Thyroid gland (tissue), 4 donors: ENCODE data around the gene C5orf58. TPM values are rescaled to one million over a fixed set of nuclear protein-coding genes. Genes with fewer than 3 reads are reported as not detected.

Source experiments
- DNase-seq, 2 donors: peaks; one replicate each; pipeline ENCODE4 v3.0.0-alpha.2; 2019
- H3K27ac ChIP-seq, 3 donors: fragments of 200-600 bp; sonication (generic); 1 replicate in 2 of 3; 2 replicates in 1 of 3; pipeline ENCODE4 v1.5.1; 2016 to 2019; ENCODE audit warnings: mild to moderate bottlenecking in 1 of 3, moderate library complexity in 1 of 3
- H3K27me3 ChIP-seq: fragments of 200-600 bp; sonication (generic); one replicate; pipeline ENCODE4 v1.5.1; 2019
- H3K36me3 ChIP-seq, 2 donors: fragments of 200-600 bp; sonication (generic); one replicate each; pipeline ENCODE4 v1.5.1; 2016 to 2019
- H3K4me1 ChIP-seq, 2 donors: fragments of 200-600 bp; sonication (generic); one replicate each; pipeline ENCODE4 v1.5.1; 2017 to 2019
- H3K4me3 ChIP-seq, 3 donors: fragments of 200-600 bp; sonication (generic); replicated peaks in 1 of 3; 1 replicate in 2 of 3; 2 replicates in 1 of 3; pipeline ENCODE4 v1.5.1; 2016; ENCODE audit warnings: mild to moderate bottlenecking in 1 of 3
- H3K9me3 ChIP-seq: fragments of 200-600 bp; sonication (generic); one replicate; pipeline ENCODE4 v1.5.1; 2017
- CTCF ChIP-seq, 6 experiments: fragments of 200-600 bp in 3 of 6; fragments of 450-650 bp in 3 of 6; sonication (generic) in 3 of 6; IDR thresholded peaks; one replicate each; pipeline ENCODE4 v1.5.1; 2016 to 2019; ENCODE audit warnings: antibody characterized with exemption in 6 of 6, mild to moderate bottlenecking in 2 of 6, inconsistent platforms in 1 of 6, moderate library complexity in 1 of 6
- POLR2A ChIP-seq, 2 donors: fragments of 450-650 bp; IDR thresholded peaks; one replicate each; pipeline ENCODE4 v1.6.1; 2017; ENCODE audit warnings: antibody characterized with exemption in 2 of 2, mild to moderate bottlenecking in 2 of 2, moderate library complexity in 1 of 2
- WGBS, 2 donors: methylation state at CpG; one replicate each; pipeline ENCODE4 v1.1.5; 2017; 5-methylcytosine and 5-hydroxymethylcytosine counted together
- intact Hi-C: fragments of 100-400 bp; cut with DNase I; formaldehyde crosslinking; loops from one replicate; pipeline ENCODE4 v1.15.1; 2023
- total RNA-seq, 4 donors: library from RNA; depleted of rRNA; stranded (reverse); fragments of >200 nt; gene quantifications; one replicate each; pipeline ENCODE4 v1.2.3, GENCODE V29; 2016

The C5orf58 gene
- total RNA-seq, 4 donors from 2014 or later = not detected

DNA sequence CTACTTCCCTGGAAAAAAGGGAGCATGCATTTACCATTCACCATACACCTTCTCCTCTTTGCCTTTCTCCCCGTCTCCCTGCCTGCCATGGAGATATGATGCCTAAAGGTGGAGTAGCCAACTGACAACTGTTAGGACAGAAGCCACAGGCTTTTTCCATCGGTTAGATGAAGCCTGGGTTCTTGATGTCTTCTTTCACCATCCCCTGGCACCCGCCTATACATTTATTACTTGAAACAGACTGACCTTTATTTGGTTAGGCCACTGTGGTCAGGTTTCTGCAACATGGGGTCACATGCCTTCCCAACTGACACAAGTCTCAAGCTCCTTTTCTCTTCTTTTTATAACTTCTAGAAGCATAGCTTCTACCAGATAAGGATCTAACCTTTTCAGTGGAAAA lies 57.7 kb downstream of the C5orf58 start:
- Histone ChIP-seq H3K27ac (no peak overlapping the region), H3K9me3 (no peaks in the 10 kb centered on the region)
- intact Hi-C loops = no loop called here

GRCh38 chr5:170292179-170293104 lies 59.7 kb downstream of the C5orf58 start:
- no peak overlapping the region for H3K4me3 ChIP-seq
- peaks cover 2 to 3% of the 10 kb centered on the region in 2 donors for H3K4me1 ChIP-seq
- no peak for DNase-seq
- H3K27me3 ChIP-seq = no peaks in the 10 kb centered on the region
- no peaks in the 10 kb centered on the region for H3K9me3 ChIP-seq
- no peak overlapping the region for H3K27ac ChIP-seq
- no peaks in the 10 kb centered on the region for H3K36me3 ChIP-seq
- intact Hi-C loops = no loop called here
- no peak for TF ChIP-seq CTCF (IDR thresholded peaks at IDR 0.05)
- TF ChIP-seq POLR2A (IDR thresholded peaks at IDR 0.05) = no peak
- WGBS, 2 donors = 95 to 96% methylated on average over 4 of the region's 4 CpGs

More for the DNA sequence above, 57.7 kb downstream of the C5orf58 start:
- no peak for DNase-seq
- 90 to 95% methylated on average over 3 of the region's 3 CpGs for WGBS, 2 donors
- TF ChIP-seq CTCF (IDR thresholded peaks at IDR 0.05) = no peak
- no peak for TF ChIP-seq POLR2A (IDR thresholded peaks at IDR 0.05)
- H3K4me3 ChIP-seq = no peak overlapping the region
- no peaks in the 10 kb centered on the region for H3K27me3 ChIP-seq
- peaks cover 2 to 3% of the 10 kb centered on the region in 2 donors for H3K4me1 ChIP-seq
- no peaks in the 10 kb centered on the region for H3K36me3 ChIP-seq

GRCh38 chr5:170293273-170293672 lies 60.5 kb downstream of the C5orf58 start:
- no peaks in the 10 kb centered on the region for H3K36me3 ChIP-seq
- peaks cover 8 to 9% of the 10 kb centered on the region in 2 donors for H3K4me1 ChIP-seq
- H3K27ac ChIP-seq = no peak overlapping the region
- DNase-seq = no peak
- H3K9me3 ChIP-seq = no peaks in the 10 kb centered on the region
- no peak overlapping the region for H3K4me3 ChIP-seq
- H3K27me3 ChIP-seq = no peaks in the 10 kb centered on the region
- intact Hi-C loops = no loop called here
- 79 to 88% methylated on average over 5 to 6 of the region's 6 CpGs for WGBS, 2 donors
- TF ChIP-seq POLR2A (IDR thresholded peaks at IDR 0.05) = no peak

DNA sequence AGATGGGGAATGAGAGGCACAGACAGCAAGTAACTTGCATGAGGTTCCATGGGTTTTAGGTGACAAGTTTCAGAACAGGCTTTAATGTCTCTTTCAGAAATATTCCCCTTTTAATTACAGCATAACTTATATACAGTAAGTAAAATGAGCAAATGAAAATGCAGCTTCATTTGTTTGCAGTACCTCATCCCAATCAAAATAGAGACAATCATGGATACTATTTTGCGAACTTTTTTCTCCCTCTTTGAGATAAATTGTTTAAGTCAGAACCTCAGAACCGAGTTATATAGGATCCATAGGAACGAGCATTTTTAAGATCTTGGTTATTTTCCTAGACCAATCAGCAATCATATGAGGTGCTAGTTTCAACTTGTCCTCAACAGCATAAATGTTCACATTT lies 61.3 kb downstream of the C5orf58 start:
- Histone ChIP-seq H3K4me3 (no peak overlapping the region), H3K9me3 (no peaks in the 10 kb centered on the region), H3K4me1 (peaks cover 8 to 13% of the 10 kb centered on the region in 2 donors), H3K27ac (no peak overlapping the region), H3K27me3 (no peaks in the 10 kb centered on the region), H3K36me3 (no peaks in the 10 kb centered on the region)
- 84 to 88% methylated on average over 3 of the region's 3 CpGs for WGBS, 2 donors
- DNase-seq = no peak
- intact Hi-C loops = no loop called here
- TF ChIP-seq POLR2A (IDR thresholded peaks at IDR 0.05) (no peak), CTCF (IDR thresholded peaks at IDR 0.05) (no peak)

DNA sequence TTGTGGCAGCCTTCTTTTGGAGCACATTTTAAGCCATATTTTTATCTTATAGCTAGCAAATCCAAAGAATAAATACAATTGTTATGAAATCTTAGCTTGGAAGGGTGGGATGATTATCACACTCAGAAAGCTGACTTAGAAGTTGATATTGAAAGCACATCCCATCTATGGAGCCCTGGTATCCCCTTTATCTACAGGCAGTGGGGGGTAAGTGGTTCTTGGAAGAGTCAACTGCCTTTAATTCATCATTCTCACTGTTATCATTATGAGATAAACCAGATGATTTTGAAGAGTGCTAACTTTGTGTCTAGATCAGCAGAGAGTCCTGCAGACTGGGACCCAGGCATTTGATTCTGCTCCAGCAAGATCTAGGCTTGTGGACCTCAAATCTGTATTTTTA lies 61.8 kb downstream of the C5orf58 start:
- Histone ChIP-seq H3K27me3 (no peaks in the 10 kb centered on the region), H3K27ac (no peak overlapping the region), H3K9me3 (no peaks in the 10 kb centered on the region), H3K4me1 (peaks cover 8 to 12% of the 10 kb centered on the region in 2 donors), H3K4me3 (no peak overlapping the region), H3K36me3 (no peaks in the 10 kb centered on the region)
- TF ChIP-seq POLR2A (IDR thresholded peaks at IDR 0.05) (no peak), CTCF (IDR thresholded peaks at IDR 0.05) (no peak)
- intact Hi-C loops = no loop called here
- no peak for DNase-seq

Other genes starting within 250 kb of the C5orf58 start
- not detected for gene FOXI1, start 127.1 kb upstream of the C5orf58 start, total RNA-seq
- 10 to 100 TPM in 1 of 4 donors, 1 to 10 TPM in 3; 3.2 to 22.7 (median 6.9) TPM for gene LCP2, start 64.8 kb downstream of the C5orf58 start, total RNA-seq
- gene KCNMB1, start 156.4 kb downstream of the C5orf58 start, total RNA-seq = under 1 TPM; 0.20 to 0.29 (median 0.25) TPM